IMR-90 (cell line): Measurements from ENCODE around the gene TXNL4A. TPM values are rescaled to one million over a fixed set of nuclear protein-coding genes. Genes with fewer than 3 reads are reported as not detected.

Experiments
- ATAC-seq: fragments of 200-7000 bp; cut with Tn5 transposase; 2 replicates; pipeline ENCODE4 v1.9.1; 2020; ENCODE audit warnings: low read depth, mild to moderate bottlenecking, moderate library complexity
- BruUV-seq: library from RNA; stranded (reverse); fragments of 400-500 nt; replicated peaks from 2 replicates; lab custom pipeline; 2021; lab: Mats Ljungman, UMichigan
- CTCF ChIA-PET: fragments of 300-600 bp; formaldehyde crosslinking; extraction: SDS; loops from one replicate; lab custom pipeline; 2021; ENCODE audit warnings: antibody characterized with exemption; lab: Yijun Ruan, JAX
- POLR2A ChIA-PET: fragments of 300-600 bp; sonication (Branson Sonifier 250); formaldehyde crosslinking; loops from one replicate; lab custom pipeline; 2022; ENCODE audit warnings: antibody characterized with exemption; ENCODE audit not compliant: unreplicated experiment; lab: Charles Lee
- DNase-seq: peaks from one replicate; pipeline ENCODE4 v3.0.0; 2013
- H2AFZ ChIP-seq: replicated peaks from 2 replicates; pipeline ENCODE3; 2013; ENCODE audit warnings: low read length, mild to moderate bottlenecking; ENCODE audit not compliant: poor library complexity
- H2AK5ac ChIP-seq: 2 replicates; pipeline ENCODE4 v1.6.1; 2013; ENCODE audit warnings: low read depth, low read length, inconsistent platforms
- H2AK9ac ChIP-seq: replicated peaks from 2 replicates; pipeline ENCODE3; 2013; ENCODE audit warnings: mild to moderate bottlenecking, low read depth, low read length, moderate library complexity; ENCODE audit not compliant: poor library complexity
- H2BK120ac ChIP-seq: 2 replicates; pipeline ENCODE4 v1.6.1; 2013; ENCODE audit warnings: low read depth, low read length, inconsistent platforms
- H2BK15ac ChIP-seq: 3 replicates; pipeline ENCODE4 v1.6.1; 2013; ENCODE audit warnings: low read depth, low read length, inconsistent platforms
- H2BK20ac ChIP-seq: 2 replicates; pipeline ENCODE4 v1.6.1; 2013; ENCODE audit warnings: low read depth, mild to moderate bottlenecking, inconsistent platforms, low read length, moderate library complexity
- H2BK5ac ChIP-seq: 2 replicates; pipeline ENCODE4 v1.6.1; 2013; ENCODE audit warnings: mild to moderate bottlenecking, low read depth, low read length, inconsistent platforms; ENCODE audit not compliant: poor library complexity, severe bottlenecking
- H3K14ac ChIP-seq: replicated peaks from 2 replicates; pipeline ENCODE4 v1.6.1; 2013; ENCODE audit warnings: low read depth, low read length, inconsistent platforms
- H3K18ac ChIP-seq: 2 replicates; pipeline ENCODE4 v1.6.1; 2013; ENCODE audit warnings: low read depth, low read length, control low read depth
- H3K23ac ChIP-seq: 2 replicates; pipeline ENCODE4 v1.6.1; 2013; ENCODE audit warnings: low read depth, low read length, inconsistent platforms
- H3K27ac ChIP-seq: 2 replicates; pipeline ENCODE4 v1.5.1; 2013; ENCODE audit warnings: mild to moderate bottlenecking, control low read depth, low read length; ENCODE audit not compliant: insufficient read depth
- H3K27me3 ChIP-seq: 2 replicates; pipeline ENCODE4 v1.6.1; 2013; ENCODE audit warnings: low read length; ENCODE audit not compliant: control insufficient read depth, insufficient read depth
- H3K36me3 ChIP-seq: 2 replicates; pipeline ENCODE4 v1.6.1; 2013; ENCODE audit warnings: low read length, mixed read lengths; ENCODE audit not compliant: control insufficient read depth, insufficient read depth
- H3K4ac ChIP-seq: 2 replicates; pipeline ENCODE4 v1.6.1; 2013; ENCODE audit warnings: low read depth, low read length, inconsistent platforms
- H3K4me1 ChIP-seq: 2 replicates; pipeline ENCODE4 v1.6.1; 2013; ENCODE audit warnings: low read length, mixed read lengths; ENCODE audit not compliant: control insufficient read depth, insufficient read depth
- H3K4me2 ChIP-seq: 2 replicates; pipeline ENCODE4 v1.6.1; 2013; ENCODE audit warnings: low read depth, mild to moderate bottlenecking, control low read depth, low read length, moderate library complexity
- H3K4me3 ChIP-seq: 2 replicates; pipeline ENCODE4 v1.5.1; 2013; ENCODE audit warnings: low read depth, mild to moderate bottlenecking, control low read depth, low read length, moderate library complexity; ENCODE audit not compliant: insufficient read depth
- H3K56ac ChIP-seq: 2 replicates; pipeline ENCODE4 v1.6.1; 2013; ENCODE audit warnings: low read length, inconsistent platforms; ENCODE audit not compliant: insufficient read depth; ENCODE audit errors: extremely low read depth
- H3K79me1 ChIP-seq, 2 experiments: 2 replicates each; pipeline ENCODE4 v1.6.1; 2013; ENCODE audit warnings: low read length in 2 of 2, inconsistent platforms in 1 of 2, low read depth in 1 of 2
- H3K9ac ChIP-seq: 2 replicates; pipeline ENCODE4 v1.6.1; 2013; ENCODE audit warnings: low read depth, low read length, control low read depth
- H3K9me1 ChIP-seq: 2 replicates; pipeline ENCODE4 v1.6.1; 2013; ENCODE audit warnings: low read length, inconsistent platforms; ENCODE audit not compliant: insufficient read depth
- H3K9me3 ChIP-seq: 2 replicates; pipeline ENCODE4 v1.6.1; 2013; ENCODE audit warnings: low read length; ENCODE audit not compliant: control insufficient read depth, insufficient read depth
- H4K20me1 ChIP-seq: 2 replicates; pipeline ENCODE4 v1.6.1; 2013; ENCODE audit warnings: low read length, inconsistent platforms; ENCODE audit not compliant: insufficient read depth
- H4K5ac ChIP-seq: 2 replicates; pipeline ENCODE4 v1.6.1; 2013; ENCODE audit warnings: mild to moderate bottlenecking, low read depth, low read length, control low read depth
- H4K8ac ChIP-seq, 2 experiments: 2 replicates each; pipeline ENCODE4 v1.6.1; 2013; ENCODE audit warnings: low read depth in 2 of 2, low read length in 2 of 2, control low read depth in 1 of 2, inconsistent platforms in 1 of 2
- H4K91ac ChIP-seq: 2 replicates; pipeline ENCODE4 v1.6.1; 2013; ENCODE audit warnings: low read depth, low read length, inconsistent platforms; ENCODE audit not compliant: insufficient read depth
- MAZ ChIP-seq: IDR thresholded peaks from 2 replicates; pipeline ENCODE4 v1.6.1; 2012; ENCODE audit warnings: low read depth, mild to moderate bottlenecking, low read length, improper control_type of control experiment, moderate library complexity, borderline replicate concordance
- MXI1 ChIP-seq: IDR thresholded peaks from 2 replicates; pipeline ENCODE4 v1.6.1; 2012; ENCODE audit warnings: low read depth, mild to moderate bottlenecking, low read length, moderate library complexity, borderline replicate concordance
- POLR2A ChIP-seq: IDR thresholded peaks from 2 replicates; pipeline ENCODE4 v1.6.1; 2012; ENCODE audit warnings: mild to moderate bottlenecking, low read depth, low read length
- RCOR1 ChIP-seq: IDR thresholded peaks from 2 replicates; pipeline ENCODE4 v1.6.1; 2012; ENCODE audit warnings: mild to moderate bottlenecking, low read length, improper control_type of control experiment; ENCODE audit not compliant: insufficient replicate concordance
- SMC3 ChIP-seq: fragments of 150-350 bp; IDR thresholded peaks from 2 replicates; pipeline ENCODE4 v1.6.1; 2016; ENCODE audit warnings: low read depth, mild to moderate bottlenecking, antibody characterized with exemption, low read length, moderate library complexity
- WGBS, 2 experiments: methylation state at CpG; one replicate each; pipeline versions ENCODE4 v1.1.5 to v1.1.7; 2013; ENCODE audit warnings: missing lambda C conversion rate in 2 of 2; ENCODE audit not compliant: insufficient read length in 1 of 2; ENCODE audit errors: extremely low coverage in 2 of 2; 5-methylcytosine and 5-hydroxymethylcytosine counted together
- dilution Hi-C: fragments of 300-500 bp; cut with HindIII; formaldehyde crosslinking; loops from one replicate; pipeline ENCODE4 v1.14.3; 2018; ENCODE audit warnings: low sequenced_read_pairs; ENCODE audit not compliant: unreplicated experiment
- in situ Hi-C: fragments of 300-500 bp; cut with MboI; formaldehyde crosslinking; loops from 3 replicates; pipeline ENCODE4 v1.14.3; 2019; ENCODE audit warnings: low sequenced_read_pairs, inconsistent platforms, mixed read lengths
- intact Hi-C: fragments of 100-400 bp; cut with micrococcal nuclease; formaldehyde crosslinking; loops from 2 replicates; pipeline ENCODE4 v1.10.0; 2022
- polyA plus RNA-seq, 3 experiments: library from polyadenylated mRNA; depleted of rRNA; stranded (reverse); fragments of >200 nt; gene quantifications; 2 replicates each; pipeline ENCODE4 v1.2.3, GENCODE V29; 2012; ENCODE audit warnings: low replicate concordance in 1 of 3
- total RNA-seq: library from RNA; depleted of rRNA; stranded (reverse); fragments of >200 nt; gene quantifications from 2 replicates; pipeline ENCODE4 v1.2.3, GENCODE V29; 2012
- TF ChIP-seq, protein P1 (sequence below): conservative IDR thresholded peaks from 2 replicates; pipeline ENCODE4 v1.5.1; 2012; ENCODE audit warnings: mild to moderate bottlenecking, low read depth, low read length, improper control_type of control experiment
- TF ChIP-seq, protein P2 (sequence below): fragments of 150-350 bp; IDR thresholded peaks from 2 replicates; pipeline ENCODE4 v1.6.1; 2017; ENCODE audit warnings: mild to moderate bottlenecking, antibody characterized with exemption, low read length, low read depth

Gene TXNL4A
- total and polyA plus RNA-seq, 2 of the 4 experiments (the other 2 are of a cell fraction) = 38.7 to 103 TPM

DNA sequence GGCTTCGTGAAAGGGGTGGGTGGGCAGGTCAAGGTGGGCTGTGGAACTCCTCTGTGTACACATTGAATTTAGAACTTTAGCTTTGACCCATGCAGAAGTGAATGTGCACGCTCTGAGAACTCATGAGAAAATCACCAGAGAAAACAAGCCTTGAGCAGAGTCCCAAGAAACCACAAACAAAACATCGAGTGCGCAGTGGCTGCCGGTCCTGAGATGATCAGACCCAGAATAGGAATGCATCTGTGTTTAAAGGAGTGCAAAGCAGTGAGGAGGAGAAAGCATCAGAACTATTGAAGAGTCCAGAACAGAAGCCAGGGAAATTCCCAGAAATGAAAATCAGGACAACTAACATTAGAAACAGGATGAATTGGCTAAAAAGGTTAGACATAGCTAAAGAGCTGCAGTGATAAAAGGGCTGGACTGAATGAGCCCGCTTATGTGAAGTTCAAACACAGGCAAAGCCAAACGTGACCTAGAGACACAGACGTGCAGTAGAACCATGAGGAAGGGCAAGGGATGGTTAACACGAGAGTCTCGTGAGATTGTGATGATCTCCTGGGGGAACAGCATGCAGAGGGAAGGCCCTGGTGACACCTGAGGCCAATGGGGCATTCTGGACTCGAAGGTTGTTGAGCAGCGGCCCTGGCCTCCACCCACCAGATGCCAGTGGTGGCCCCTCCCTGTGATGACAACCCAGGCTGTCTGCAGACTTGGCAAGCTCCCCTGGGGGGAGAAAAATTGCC, 16.4 kb upstream of the TXNL4A start:
- Histone ChIP-seq H3K4me2 (no peak overlapping the region), H2AK9ac (peak overlapping the region; percentile 29), H2AK5ac (no peak overlapping the region), H3K4ac (no peak overlapping the region), H3K27me3 (no peaks in the 10 kb centered on the region), H3K4me3 (no peak overlapping the region), H4K5ac (no peak overlapping the region), H2BK120ac (no peak overlapping the region), H2BK20ac (no peak overlapping the region), H3K4me1 (peaks cover under 1% of the 10 kb centered on the region; the same call in 1 of the 2 replicates), H3K56ac (no peak overlapping the region), H4K20me1 (no peaks in the 10 kb centered on the region), H2BK15ac (no peak overlapping the region), H4K8ac (no peak overlapping the region), H3K9me1 (0 out of 2 replicates have a peak, but pooled peaks cover 3% of the 10 kb centered on the region), H3K9me3 (peaks cover 7% of the 10 kb centered on the region; the same call in 1 of the 2 replicates), H3K79me1 (no peaks in the 10 kb centered on the region), H3K14ac (no peak overlapping the region), H3K18ac (no peak overlapping the region), H3K9ac (no peak overlapping the region), H2BK5ac (no peak overlapping the region), H2AFZ (peak overlapping the region; percentile 39), H4K91ac (no peak overlapping the region), H3K27ac (no peak overlapping the region), H3K23ac (no peak overlapping the region), H3K36me3 (no peaks in the 10 kb centered on the region)
- intact Hi-C loops (no loop called here), in situ Hi-C loops (no loop called here), dilution Hi-C loops (no loop called here)
- no peak for DNase-seq
- ChIA-PET POLR2A (no interaction called here), CTCF (no interaction called here)
- 76% methylated on average over 4 of the region's 12 CpGs; no CpG with 5 or more reads in 1 of the 2 experiments for WGBS, 2 experiments
- TF ChIP-seq RCOR1 (no peak), POLR2A (no peak), SMC3 (no peak), MAZ (no peak), MXI1 (no peak)
- TF ChIP-seq, protein P1, sequence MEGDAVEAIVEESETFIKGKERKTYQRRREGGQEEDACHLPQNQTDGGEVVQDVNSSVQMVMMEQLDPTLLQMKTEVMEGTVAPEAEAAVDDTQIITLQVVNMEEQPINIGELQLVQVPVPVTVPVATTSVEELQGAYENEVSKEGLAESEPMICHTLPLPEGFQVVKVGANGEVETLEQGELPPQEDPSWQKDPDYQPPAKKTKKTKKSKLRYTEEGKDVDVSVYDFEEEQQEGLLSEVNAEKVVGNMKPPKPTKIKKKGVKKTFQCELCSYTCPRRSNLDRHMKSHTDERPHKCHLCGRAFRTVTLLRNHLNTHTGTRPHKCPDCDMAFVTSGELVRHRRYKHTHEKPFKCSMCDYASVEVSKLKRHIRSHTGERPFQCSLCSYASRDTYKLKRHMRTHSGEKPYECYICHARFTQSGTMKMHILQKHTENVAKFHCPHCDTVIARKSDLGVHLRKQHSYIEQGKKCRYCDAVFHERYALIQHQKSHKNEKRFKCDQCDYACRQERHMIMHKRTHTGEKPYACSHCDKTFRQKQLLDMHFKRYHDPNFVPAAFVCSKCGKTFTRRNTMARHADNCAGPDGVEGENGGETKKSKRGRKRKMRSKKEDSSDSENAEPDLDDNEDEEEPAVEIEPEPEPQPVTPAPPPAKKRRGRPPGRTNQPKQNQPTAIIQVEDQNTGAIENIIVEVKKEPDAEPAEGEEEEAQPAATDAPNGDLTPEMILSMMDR = no peak
- TF ChIP-seq, protein P2, sequence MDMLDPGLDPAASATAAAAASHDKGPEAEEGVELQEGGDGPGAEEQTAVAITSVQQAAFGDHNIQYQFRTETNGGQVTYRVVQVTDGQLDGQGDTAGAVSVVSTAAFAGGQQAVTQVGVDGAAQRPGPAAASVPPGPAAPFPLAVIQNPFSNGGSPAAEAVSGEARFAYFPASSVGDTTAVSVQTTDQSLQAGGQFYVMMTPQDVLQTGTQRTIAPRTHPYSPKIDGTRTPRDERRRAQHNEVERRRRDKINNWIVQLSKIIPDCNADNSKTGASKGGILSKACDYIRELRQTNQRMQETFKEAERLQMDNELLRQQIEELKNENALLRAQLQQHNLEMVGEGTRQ = no peak
- BruUV-seq = no TSS peak
- ATAC-seq = peak; percentile 27; the same call in 1 of the 2 replicates
